OCI-LY1 (cell line): ENCODE data around the gene FAM13A.

Experiments used
- H2AFZ ChIP-seq: fragments of 200-600 bp; sonication (generic), shearing (Covaris generic); 2 replicates; pipeline ENCODE4 v1.6.0; 2014; ENCODE audit warnings: antibody characterized with exemption, mild to moderate bottlenecking, low read length
- H3F3A ChIP-seq: fragments of 200-600 bp; sonication (generic), shearing (Covaris generic); 2 replicates; pipeline ENCODE4 v1.6.0; 2014; ENCODE audit warnings: mild to moderate bottlenecking, antibody characterized with exemption, low read length, moderate library complexity; ENCODE audit not compliant: insufficient read depth
- H3K27ac ChIP-seq: fragments of 200-600 bp; sonication (generic); 2 replicates; pipeline ENCODE4 v1.5.1; 2014; ENCODE audit warnings: low read length, mixed run types, mild to moderate bottlenecking, low read depth; ENCODE audit not compliant: poor library complexity, severe bottlenecking
- H3K27me3 ChIP-seq: fragments of 200-600 bp; sonication (generic); 2 replicates; pipeline ENCODE4 v1.6.0; 2014; ENCODE audit warnings: antibody characterized with exemption, mild to moderate bottlenecking, low read length, moderate library complexity; ENCODE audit not compliant: insufficient read depth
- H3K36me3 ChIP-seq: fragments of 200-600 bp; sonication (generic); 2 replicates; pipeline ENCODE4 v1.6.1; 2014; ENCODE audit warnings: mild to moderate bottlenecking, antibody characterized with exemption, low read length, moderate library complexity, mixed read lengths; ENCODE audit not compliant: insufficient read depth
- H3K4me1 ChIP-seq: fragments of 200-600 bp; sonication (generic); 2 replicates; pipeline ENCODE4 v1.5.1; 2014; ENCODE audit warnings: mild to moderate bottlenecking, low read length, moderate library complexity; ENCODE audit not compliant: insufficient read depth, severe bottlenecking
- H3K4me2 ChIP-seq: fragments of 200-600 bp; sonication (generic), shearing (Covaris generic); 2 replicates; pipeline ENCODE4 v1.6.1; 2014; ENCODE audit warnings: low read length
- H3K4me3 ChIP-seq: fragments of 200-600 bp; sonication (generic); 2 replicates; pipeline ENCODE4 v1.5.1; 2014; ENCODE audit warnings: low read length, low read depth, mild to moderate bottlenecking, mixed read lengths; ENCODE audit not compliant: poor library complexity, severe bottlenecking
- H3K79me2 ChIP-seq: fragments of 200-600 bp; shearing (Covaris generic); 2 replicates; pipeline ENCODE4 v1.6.1; 2016; ENCODE audit warnings: mixed run types, low read length, mixed read lengths; ENCODE audit not compliant: insufficient read depth
- H3K9ac ChIP-seq: fragments of 200-600 bp; sonication (generic), shearing (Covaris generic); 2 replicates; pipeline ENCODE4 v1.6.1; 2014; ENCODE audit warnings: mild to moderate bottlenecking, low read length, mixed read lengths
- H3K9me2 ChIP-seq: fragments of 200-600 bp; sonication (generic), shearing (Covaris generic); 2 replicates; pipeline ENCODE4 v1.6.1; 2014; ENCODE audit warnings: low read depth, mild to moderate bottlenecking, low read length, mixed read lengths
- H3K9me3 ChIP-seq: fragments of 200-600 bp; shearing (Covaris generic); 2 replicates; pipeline ENCODE4 v1.6.1; 2014; ENCODE audit warnings: low read length, mixed read lengths
- H4K20me1 ChIP-seq: fragments of 200-600 bp; sonication (generic), shearing (Covaris generic); 2 replicates; pipeline ENCODE4 v1.6.0; 2016; ENCODE audit warnings: mild to moderate bottlenecking, low read length; ENCODE audit not compliant: insufficient read depth
- EZH2 ChIP-seq: fragments of 200-600 bp; sonication (generic), shearing (Covaris generic); IDR thresholded peaks from 2 replicates; pipeline ENCODE4 v1.8.0; 2017; ENCODE audit warnings: borderline replicate concordance, mixed run types, mild to moderate bottlenecking, antibody characterized with exemption, low read length, moderate library complexity, mixed read lengths
- TF ChIP-seq, protein P1 (sequence below): fragments of 200-600 bp; sonication (generic), shearing (Covaris generic); IDR thresholded peaks from 2 replicates; pipeline ENCODE4 v1.5.1; 2017; ENCODE audit warnings: mild to moderate bottlenecking, antibody characterized with exemption, low read length, moderate library complexity, mixed read lengths

The FAM13A gene

DNA sequence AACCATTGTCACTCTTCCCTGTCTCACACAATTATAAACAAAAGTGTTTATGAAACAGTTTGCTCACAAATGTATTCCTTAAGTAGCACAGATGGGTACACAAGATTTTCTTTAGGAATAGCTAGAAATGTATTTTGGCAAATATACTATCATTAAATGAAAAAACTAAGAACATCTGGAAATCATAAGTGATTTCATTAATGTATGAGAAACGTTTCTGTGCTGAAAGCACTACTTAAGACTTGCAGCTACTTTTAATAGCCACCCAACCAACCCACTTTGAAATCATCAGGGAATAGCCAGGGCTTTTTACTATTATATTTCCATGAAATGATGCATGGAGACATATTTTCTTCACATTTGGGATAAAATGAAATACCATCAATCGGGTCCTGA, 297.1 kb downstream of the FAM13A start:
- no peak overlapping the region for H3K4me3 ChIP-seq
- no peak overlapping the region for H2AFZ ChIP-seq
- no peaks in the 10 kb centered on the region for H3K9me2 ChIP-seq
- H3F3A ChIP-seq, result no peaks in the 10 kb centered on the region
- H3K36me3 ChIP-seq, result no peaks in the 10 kb centered on the region
- no peak overlapping the region for H3K4me2 ChIP-seq
- H3K9ac ChIP-seq, result no peak overlapping the region
- no peaks in the 10 kb centered on the region for H3K4me1 ChIP-seq
- no peak for TF ChIP-seq EZH2
- TF ChIP-seq, protein P1, sequence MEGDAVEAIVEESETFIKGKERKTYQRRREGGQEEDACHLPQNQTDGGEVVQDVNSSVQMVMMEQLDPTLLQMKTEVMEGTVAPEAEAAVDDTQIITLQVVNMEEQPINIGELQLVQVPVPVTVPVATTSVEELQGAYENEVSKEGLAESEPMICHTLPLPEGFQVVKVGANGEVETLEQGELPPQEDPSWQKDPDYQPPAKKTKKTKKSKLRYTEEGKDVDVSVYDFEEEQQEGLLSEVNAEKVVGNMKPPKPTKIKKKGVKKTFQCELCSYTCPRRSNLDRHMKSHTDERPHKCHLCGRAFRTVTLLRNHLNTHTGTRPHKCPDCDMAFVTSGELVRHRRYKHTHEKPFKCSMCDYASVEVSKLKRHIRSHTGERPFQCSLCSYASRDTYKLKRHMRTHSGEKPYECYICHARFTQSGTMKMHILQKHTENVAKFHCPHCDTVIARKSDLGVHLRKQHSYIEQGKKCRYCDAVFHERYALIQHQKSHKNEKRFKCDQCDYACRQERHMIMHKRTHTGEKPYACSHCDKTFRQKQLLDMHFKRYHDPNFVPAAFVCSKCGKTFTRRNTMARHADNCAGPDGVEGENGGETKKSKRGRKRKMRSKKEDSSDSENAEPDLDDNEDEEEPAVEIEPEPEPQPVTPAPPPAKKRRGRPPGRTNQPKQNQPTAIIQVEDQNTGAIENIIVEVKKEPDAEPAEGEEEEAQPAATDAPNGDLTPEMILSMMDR, result no peak
- no peaks in the 10 kb centered on the region for H4K20me1 ChIP-seq
- no peaks in the 10 kb centered on the region for H3K9me3 ChIP-seq
- H3K27me3 ChIP-seq, result peaks cover 9% of the 10 kb centered on the region; the same call in 1 of the 2 replicates
- H3K27ac ChIP-seq, result no peak overlapping the region
- no peaks in the 10 kb centered on the region for H3K79me2 ChIP-seq

DNA sequence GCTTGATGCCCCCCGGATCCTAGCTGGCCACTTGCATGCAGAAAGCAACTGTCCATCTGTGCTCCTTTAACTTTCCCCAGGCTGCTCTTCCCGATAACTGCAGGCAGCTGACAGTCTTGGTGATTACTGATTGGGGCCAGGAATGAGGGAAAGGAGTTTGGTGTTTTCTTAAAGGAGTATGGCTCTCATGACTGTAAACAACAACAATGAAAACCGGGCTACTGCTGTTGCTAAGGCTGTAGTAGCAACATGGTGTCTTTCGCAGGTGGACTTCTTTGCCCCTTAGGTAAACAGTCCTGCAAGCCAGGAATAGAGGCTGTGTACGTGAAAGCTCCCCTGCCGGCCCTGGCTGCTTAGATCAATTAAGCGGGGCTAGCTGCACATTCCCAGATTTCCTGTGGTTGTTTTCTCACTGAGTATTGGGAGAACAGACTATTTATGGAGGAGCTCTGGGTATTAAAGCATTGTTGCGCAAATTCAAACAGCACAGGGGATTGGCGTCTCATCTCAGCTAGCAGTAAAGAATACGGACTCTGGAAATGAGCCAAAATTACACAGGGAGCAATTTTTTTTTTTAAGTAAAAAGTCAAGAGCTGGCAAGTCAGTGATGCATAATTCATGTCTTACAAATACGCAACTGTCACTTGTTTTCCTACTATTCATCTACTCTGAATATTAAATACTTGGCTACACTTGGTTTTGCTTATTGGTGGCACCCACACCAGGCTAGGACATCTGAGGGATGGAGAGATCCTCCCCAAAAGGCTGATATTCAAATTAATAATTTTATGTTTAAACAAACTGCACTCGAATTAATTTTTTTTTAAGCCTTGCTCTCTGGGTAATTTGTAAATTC, 297.7 kb downstream of the FAM13A start:
- no peaks in the 10 kb centered on the region for H3K36me3 ChIP-seq
- no peaks in the 10 kb centered on the region for H4K20me1 ChIP-seq
- H3K4me2 ChIP-seq, result no peak overlapping the region
- no peak overlapping the region for H3K27ac ChIP-seq
- no peak overlapping the region for H3K9ac ChIP-seq
- H2AFZ ChIP-seq, result no peak overlapping the region
- H3K4me3 ChIP-seq, result no peak overlapping the region
- H3K9me3 ChIP-seq, result no peaks in the 10 kb centered on the region
- no peaks in the 10 kb centered on the region for H3F3A ChIP-seq
- peaks cover 9% of the 10 kb centered on the region; the same call in 1 of the 2 replicates for H3K27me3 ChIP-seq
- H3K79me2 ChIP-seq, result no peaks in the 10 kb centered on the region
- H3K9me2 ChIP-seq, result no peaks in the 10 kb centered on the region
- H3K4me1 ChIP-seq, result no peaks in the 10 kb centered on the region
- TF ChIP-seq, protein P1, result no peak
- TF ChIP-seq EZH2, result no peak

DNA sequence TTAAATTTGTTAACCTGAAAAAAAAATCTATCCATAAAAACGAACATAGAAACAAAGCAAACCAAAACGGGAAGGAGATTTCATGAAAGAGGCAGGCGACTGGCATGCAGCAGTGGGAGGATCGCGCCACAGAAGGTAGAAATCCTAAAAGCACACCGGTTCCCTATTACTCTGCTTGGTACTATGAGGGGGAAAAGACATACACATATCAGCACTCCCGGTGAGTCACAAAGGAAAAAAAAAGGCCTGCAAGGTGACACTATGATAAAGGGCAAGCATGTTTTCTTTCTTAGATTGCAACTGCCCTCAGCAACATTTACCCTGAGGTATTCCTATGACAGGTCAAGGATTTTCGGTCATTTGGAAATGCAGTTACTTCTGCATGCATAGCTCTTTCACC, 298.7 kb downstream of the FAM13A start:
- Histone ChIP-seq H4K20me1 (no peaks in the 10 kb centered on the region), H3K4me1 (no peaks in the 10 kb centered on the region), H3K9ac (no peak overlapping the region), H3K4me3 (no peak overlapping the region), H3K9me2 (no peaks in the 10 kb centered on the region), H3F3A (no peaks in the 10 kb centered on the region), H3K36me3 (no peaks in the 10 kb centered on the region), H2AFZ (no peak overlapping the region), H3K27ac (no peak overlapping the region), H3K4me2 (no peak overlapping the region), H3K27me3 (peaks cover 9% of the 10 kb centered on the region), H3K9me3 (no peaks in the 10 kb centered on the region), H3K79me2 (no peaks in the 10 kb centered on the region)
- TF ChIP-seq, protein P1, result no peak
- TF ChIP-seq EZH2, result no peak
